Neural crest cell (in vitro differentiated cells): ENCODE measurements around the gene CLEC16A. TPM values are rescaled to one million over a fixed set of nuclear protein-coding genes. Genes with fewer than 3 reads are reported as not detected.
"Not testable (repeated sequence)": the region's sequence is repeated elsewhere in the genome, so short reads cannot be mapped to it uniquely, and the experiment has no call there.

Experiments
- DNase-seq: peaks from one replicate; pipeline ENCODE4 v3.0.0; 2021; ENCODE audit warnings: low read depth, mixed read lengths, low spot score
- H3K27ac Mint-ChIP-seq: one replicate; pipeline ENCODE4 v1.8.0; 2021; ENCODE audit warnings: mild to moderate bottlenecking, mixed read lengths; ENCODE audit not compliant: unreplicated experiment
- H3K27me3 Mint-ChIP-seq: 2 replicates; pipeline ENCODE4 v1.8.0; 2021; ENCODE audit warnings: low read depth, mild to moderate bottlenecking, mixed read lengths
- H3K36me3 Mint-ChIP-seq: 2 replicates; pipeline ENCODE4 v1.8.0; 2021; ENCODE audit warnings: low read depth, mild to moderate bottlenecking, mixed read lengths
- H3K4me1 Mint-ChIP-seq: 2 replicates; pipeline ENCODE4 v1.8.0; 2021; ENCODE audit warnings: mixed read lengths
- H3K4me3 Mint-ChIP-seq: one replicate; pipeline ENCODE4 v1.8.0; 2021; ENCODE audit warnings: mild to moderate bottlenecking, mixed read lengths
- H3K9me3 Mint-ChIP-seq: 2 replicates; pipeline ENCODE4 v1.8.0; 2021; ENCODE audit warnings: mixed read lengths
- CTCF ChIP-seq: fragments of 200-600 bp; sonication (generic); conservative IDR thresholded peaks from 2 replicates; pipeline ENCODE4 v1.5.0; 2021; ENCODE audit warnings: antibody characterized with exemption, mild to moderate bottlenecking
- total RNA-seq: library from RNA; stranded (reverse); gene quantifications from 2 replicates; pipeline ENCODE4 v1.2.1, GENCODE V29; 2021

The CLEC16A gene
- total RNA-seq, 1 donor from 2014 or later = 21.3 TPM

GRCh38 chr16:10927497-10928112 is 16.8 kb upstream of the CLEC16A start:
- peaks cover 4% of the 10 kb centered on the region for H3K36me3 Mint-ChIP-seq
- no peak overlapping the region for H3K4me3 Mint-ChIP-seq
- H3K4me1 Mint-ChIP-seq = no peaks in the 10 kb centered on the region
- H3K9me3 Mint-ChIP-seq = no peaks in the 10 kb centered on the region
- H3K27ac Mint-ChIP-seq = no peak overlapping the region
- no peaks in the 10 kb centered on the region for H3K27me3 Mint-ChIP-seq
- TF ChIP-seq CTCF = no peak
- DNase-seq = no peak

GRCh38 chr16:10929097-10929496 is 15.3 kb upstream of the CLEC16A start:
- not testable (repeated sequence) for H3K4me3 Mint-ChIP-seq, DNase-seq, H3K9me3 Mint-ChIP-seq, H3K4me1 Mint-ChIP-seq, H3K36me3 Mint-ChIP-seq, H3K27me3 Mint-ChIP-seq
- peak overlapping the region; percentile 62 for H3K27ac Mint-ChIP-seq

GRCh38 chr16:10929853-10930754 is 14.3 kb upstream of the CLEC16A start:
- peaks cover 4% of the 10 kb centered on the region for H3K36me3 Mint-ChIP-seq
- no peak for DNase-seq
- H3K27me3 Mint-ChIP-seq = no peaks in the 10 kb centered on the region
- H3K9me3 Mint-ChIP-seq = no peaks in the 10 kb centered on the region
- H3K4me1 Mint-ChIP-seq = no peaks in the 10 kb centered on the region
- no peak overlapping the region for H3K4me3 Mint-ChIP-seq
- no peak for TF ChIP-seq CTCF
- no peak overlapping the region for H3K27ac Mint-ChIP-seq

GRCh38 chr16:10930755-10931093 is 13.6 kb upstream of the CLEC16A start:
- Mint-ChIP-seq H3K27me3 (no peaks in the 10 kb centered on the region), H3K4me3 (no peak overlapping the region), H3K27ac (no peak overlapping the region), H3K4me1 (no peaks in the 10 kb centered on the region), H3K36me3 (peaks cover 4% of the 10 kb centered on the region), H3K9me3 (no peaks in the 10 kb centered on the region)
- no peak for TF ChIP-seq CTCF
- no peak for DNase-seq

- Mint-ChIP-seq H3K4me1 (no peaks in the 10 kb centered on the region), H3K36me3 (peaks cover 4% of the 10 kb centered on the region), H3K4me3 (no peak overlapping the region), H3K27ac (no peak overlapping the region), H3K27me3 (no peaks in the 10 kb centered on the region), H3K9me3 (no peaks in the 10 kb centered on the region)
- no peak for TF ChIP-seq CTCF
- no peak for DNase-seq
These were observed 13.2 kb upstream of the CLEC16A start for GRCh38 chr16:10931134-10931533.
